ACC112 (cell line): ENCODE measurements around the gene DYNLRB1.

Experiments used
- H2AFZ ChIP-seq: fragments of 200-600 bp; sonication (generic); one replicate; pipeline ENCODE4 v1.6.0; 2017; ENCODE audit warnings: antibody characterized with exemption, low read length; ENCODE audit not compliant: unreplicated experiment
- H3K27ac ChIP-seq: fragments of 200-600 bp; sonication (generic); 2 replicates; pipeline ENCODE4 v1.5.1; 2014; ENCODE audit warnings: low read depth, mild to moderate bottlenecking, antibody characterized with exemption, low read length, moderate library complexity
- H3K27me3 ChIP-seq: fragments of 200-600 bp; sonication (generic); 2 replicates; pipeline ENCODE4 v1.6.1; 2014; ENCODE audit warnings: mild to moderate bottlenecking, antibody characterized with exemption, low read length, moderate library complexity, mixed read lengths; ENCODE audit not compliant: insufficient read depth
- H3K36me3 ChIP-seq: fragments of 200-600 bp; sonication (generic); 2 replicates; pipeline ENCODE4 v1.6.1; 2016; ENCODE audit warnings: mild to moderate bottlenecking, antibody characterized with exemption, low read length, moderate library complexity, mixed read lengths; ENCODE audit not compliant: insufficient read depth
- H3K4me1 ChIP-seq: fragments of 200-600 bp; sonication (generic); one replicate; pipeline ENCODE4 v1.6.1; 2016; ENCODE audit warnings: low read length, mixed read lengths; ENCODE audit not compliant: insufficient read depth, unreplicated experiment, control insufficient read depth
- H3K4me3 ChIP-seq: fragments of 200-600 bp; sonication (generic); 2 replicates; pipeline ENCODE4 v1.5.1; 2014; ENCODE audit warnings: mild to moderate bottlenecking, low read depth, low read length
- H3K79me2 ChIP-seq: fragments of 200-600 bp; sonication (generic); one replicate; pipeline ENCODE4 v1.6.0; 2016; ENCODE audit warnings: low read length; ENCODE audit not compliant: control insufficient read depth, unreplicated experiment, insufficient read depth

The DYNLRB1 gene

DNA sequence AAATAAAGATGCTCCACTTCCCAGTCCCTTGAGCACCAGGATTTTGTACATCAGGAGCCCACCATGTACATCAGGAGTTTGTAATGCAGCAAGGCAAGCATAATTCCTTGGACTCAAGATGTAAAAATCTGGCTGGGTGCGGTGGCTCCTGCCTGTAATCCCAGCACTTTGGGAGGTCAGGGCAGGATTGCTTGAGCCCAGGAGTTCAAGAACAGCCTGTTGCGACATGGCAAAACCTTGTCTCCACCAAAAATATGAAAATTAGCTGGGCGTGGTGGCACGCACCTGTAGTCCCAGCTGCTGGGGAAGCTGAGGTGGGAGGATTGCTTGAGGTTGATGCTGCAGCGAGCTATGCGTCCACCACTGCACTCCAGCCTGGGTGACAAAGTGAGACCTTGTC, 26.2 kb downstream of the DYNLRB1 start:
- peaks cover 7% of the 10 kb centered on the region; the same call in 1 of the 2 replicates for H3K36me3 ChIP-seq
- H3K27me3 ChIP-seq, result no peaks in the 10 kb centered on the region
- H3K4me3 ChIP-seq, result no peak overlapping the region
- no peak overlapping the region for H2AFZ ChIP-seq
- no peaks in the 10 kb centered on the region for H3K79me2 ChIP-seq
- no peaks in the 10 kb centered on the region for H3K4me1 ChIP-seq
- H3K27ac ChIP-seq, result no peak overlapping the region

DNA sequence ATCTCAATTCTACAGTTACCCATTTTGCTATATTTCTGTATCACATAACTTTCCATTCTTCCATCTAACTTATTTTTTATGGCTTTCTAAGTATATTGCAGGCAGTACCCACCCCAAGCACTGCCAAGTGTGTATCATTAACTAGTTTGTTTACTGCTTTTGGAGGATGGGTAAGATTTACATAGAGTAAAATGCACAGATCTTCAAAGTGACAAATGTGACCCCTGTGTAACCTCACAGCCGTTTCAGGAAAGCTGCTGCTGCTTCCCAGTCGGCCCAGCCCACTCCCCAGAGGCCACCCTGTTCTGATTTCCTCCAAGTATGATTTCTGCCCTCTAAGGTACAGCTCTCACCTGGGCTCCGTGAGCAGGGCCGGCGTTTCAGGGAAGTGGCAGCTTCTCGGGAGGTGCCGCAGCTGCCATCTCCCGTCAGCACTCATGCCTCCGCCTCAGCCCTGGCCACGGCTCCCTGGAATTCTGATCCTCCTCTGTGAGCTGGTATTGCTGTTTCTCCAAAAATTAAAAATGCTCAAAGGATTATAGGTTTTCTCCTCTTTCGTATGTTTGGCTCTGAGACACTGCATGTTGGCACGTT, 27.3 kb downstream of the DYNLRB1 start:
- H3K36me3 ChIP-seq, result peaks cover 7% of the 10 kb centered on the region; the same call in 1 of the 2 replicates

DNA sequence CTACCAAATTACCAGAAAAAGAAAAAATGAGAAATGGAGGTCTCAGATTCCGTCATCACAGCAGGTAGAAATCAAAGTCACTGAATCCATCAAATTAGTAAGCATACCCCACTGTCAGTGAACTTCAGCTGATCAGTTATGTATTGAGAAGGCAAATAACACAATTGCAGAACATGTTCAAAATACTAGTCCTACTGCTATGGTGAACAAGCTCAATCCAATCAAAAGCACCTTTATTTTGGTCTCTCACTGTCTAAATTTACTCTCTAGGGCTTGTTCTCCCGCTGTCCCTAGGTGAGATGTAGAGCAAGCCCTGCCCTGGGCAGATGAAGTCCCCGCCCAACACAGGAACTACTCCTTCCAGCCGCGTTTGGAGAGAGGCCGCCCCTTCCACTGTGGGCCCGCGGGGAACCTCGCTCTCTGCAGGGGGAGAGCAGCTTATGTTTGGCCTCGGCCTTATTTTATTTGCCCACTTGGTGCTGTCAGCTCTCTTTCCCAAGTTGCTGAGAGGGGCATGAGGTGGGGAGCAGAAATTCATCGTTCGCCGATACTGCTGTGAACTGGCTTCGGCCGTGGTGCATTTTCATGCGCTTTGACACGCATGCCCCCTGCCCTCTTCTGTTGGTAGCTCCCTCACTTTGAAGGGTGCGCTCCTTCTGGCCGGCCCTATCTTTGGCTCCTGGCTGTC, 28.0 kb downstream of the DYNLRB1 start:
- H3K4me1 ChIP-seq, result no peaks in the 10 kb centered on the region
- H2AFZ ChIP-seq, result no peak overlapping the region
- H3K36me3 ChIP-seq, result peaks cover 7% of the 10 kb centered on the region; the same call in 1 of the 2 replicates
- no peak overlapping the region for H3K4me3 ChIP-seq
- H3K27ac ChIP-seq, result no peak overlapping the region
- no peaks in the 10 kb centered on the region for H3K79me2 ChIP-seq
- H3K27me3 ChIP-seq, result no peaks in the 10 kb centered on the region

More for the DNA sequence above, 27.3 kb downstream of the DYNLRB1 start:
- H3K27me3 ChIP-seq, result no peaks in the 10 kb centered on the region
- no peak overlapping the region for H3K27ac ChIP-seq
- H3K4me3 ChIP-seq, result no peak overlapping the region
- H3K79me2 ChIP-seq, result no peaks in the 10 kb centered on the region
- H3K4me1 ChIP-seq, result no peaks in the 10 kb centered on the region
- no peak overlapping the region for H2AFZ ChIP-seq

DNA sequence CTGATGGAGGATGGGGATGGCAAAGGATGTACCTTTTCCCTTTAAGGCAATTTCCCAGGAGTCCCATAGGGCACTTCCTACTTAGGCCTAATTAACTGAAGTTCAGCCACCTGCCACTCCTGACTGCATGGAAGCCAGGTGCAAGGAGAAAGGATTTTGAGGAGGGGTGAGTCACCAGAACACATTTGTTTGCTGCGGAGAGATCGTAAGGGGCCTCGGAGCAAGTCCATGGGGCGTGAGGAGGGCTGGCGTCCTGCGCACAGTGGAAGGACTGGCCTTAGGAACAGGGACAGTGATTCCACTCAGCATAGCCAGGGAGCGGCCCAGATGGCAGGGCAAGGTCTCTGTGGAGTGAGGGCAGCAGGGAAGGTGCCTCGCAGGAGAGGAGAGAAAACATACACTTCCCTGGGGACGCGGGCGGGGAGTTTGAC, 30.5 kb downstream of the DYNLRB1 start:
- Histone ChIP-seq H2AFZ (no peak overlapping the region), H3K4me3 (no peak overlapping the region), H3K4me1 (no peaks in the 10 kb centered on the region), H3K27ac (no peak overlapping the region), H3K27me3 (no peaks in the 10 kb centered on the region), H3K79me2 (no peaks in the 10 kb centered on the region), H3K36me3 (no peaks in the 10 kb centered on the region)

DNA sequence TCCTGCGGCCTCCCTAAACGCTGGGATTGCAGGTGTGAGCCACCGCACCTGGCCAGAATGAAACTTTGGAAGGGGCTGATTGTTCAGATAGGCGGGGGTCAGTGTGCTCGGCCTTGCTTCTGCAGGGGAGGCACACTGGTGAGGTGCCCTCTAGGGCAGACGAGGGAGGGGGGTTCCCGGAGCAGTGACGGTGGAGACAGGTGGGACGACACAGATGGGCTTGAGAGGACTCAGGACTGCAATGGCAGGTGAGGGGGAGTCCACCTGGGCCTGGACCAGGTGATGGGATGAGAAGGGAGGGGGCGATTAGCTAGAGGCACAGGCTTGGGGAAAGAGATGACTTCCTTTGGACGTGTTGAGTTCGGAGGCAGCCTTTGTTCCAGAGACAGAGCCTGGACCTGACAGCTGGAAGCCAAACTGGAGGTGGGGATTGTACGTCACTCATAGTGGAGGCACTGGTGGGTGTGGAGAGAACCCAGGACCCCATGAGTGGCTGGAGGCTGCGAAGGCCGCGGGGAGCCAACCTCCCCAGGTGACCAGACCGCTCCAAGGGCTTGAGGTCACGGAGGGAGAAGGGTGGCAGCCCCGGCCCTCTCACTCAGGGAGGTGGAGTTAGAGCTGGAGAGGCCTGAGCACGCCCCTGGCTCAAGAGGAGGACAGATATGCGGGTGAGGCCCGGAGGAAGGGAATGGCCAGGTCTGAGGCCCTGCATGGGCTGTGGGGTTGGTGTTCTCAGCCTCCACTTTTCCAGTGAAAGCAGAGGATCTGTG, 31.8 kb downstream of the DYNLRB1 start:
- no peaks in the 10 kb centered on the region for H3K79me2 ChIP-seq
- no peaks in the 10 kb centered on the region for H3K4me1 ChIP-seq
- H3K27ac ChIP-seq, result no peak overlapping the region
- H3K27me3 ChIP-seq, result no peaks in the 10 kb centered on the region
- H3K4me3 ChIP-seq, result no peak overlapping the region
- H2AFZ ChIP-seq, result no peak overlapping the region
- H3K36me3 ChIP-seq, result no peaks in the 10 kb centered on the region

DNA sequence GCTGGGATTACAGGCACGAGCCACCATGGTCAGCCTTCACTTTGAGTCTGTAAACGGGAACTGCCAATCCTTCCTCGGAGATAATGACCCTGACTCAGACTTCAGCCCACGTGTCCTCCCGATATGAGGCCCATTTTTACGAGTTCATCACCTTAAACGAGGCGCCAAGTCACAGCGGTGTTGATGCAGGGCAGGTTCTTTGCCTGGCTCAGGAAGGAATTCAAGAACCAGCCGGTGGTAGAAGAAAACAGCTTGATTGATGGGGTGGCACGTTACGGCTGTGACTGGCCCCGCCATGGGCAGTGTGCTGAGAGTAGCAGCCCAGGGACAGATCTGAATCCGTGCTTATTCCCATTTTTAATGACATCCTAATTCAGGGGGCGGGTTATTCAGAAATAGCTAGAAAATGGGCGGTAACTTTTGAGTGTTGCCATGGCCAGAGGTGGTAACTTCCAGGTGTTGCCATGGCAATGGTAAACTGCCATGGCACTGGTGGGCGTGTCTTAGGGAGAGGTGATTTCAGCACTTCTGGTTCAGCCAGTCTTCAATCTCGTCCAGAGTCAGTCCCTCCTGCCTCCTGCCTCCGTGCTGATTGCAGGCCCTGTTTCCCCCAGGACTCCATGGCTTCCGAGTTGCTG, 33.2 kb downstream of the DYNLRB1 start:
- H2AFZ ChIP-seq, result no peak overlapping the region

DNA sequence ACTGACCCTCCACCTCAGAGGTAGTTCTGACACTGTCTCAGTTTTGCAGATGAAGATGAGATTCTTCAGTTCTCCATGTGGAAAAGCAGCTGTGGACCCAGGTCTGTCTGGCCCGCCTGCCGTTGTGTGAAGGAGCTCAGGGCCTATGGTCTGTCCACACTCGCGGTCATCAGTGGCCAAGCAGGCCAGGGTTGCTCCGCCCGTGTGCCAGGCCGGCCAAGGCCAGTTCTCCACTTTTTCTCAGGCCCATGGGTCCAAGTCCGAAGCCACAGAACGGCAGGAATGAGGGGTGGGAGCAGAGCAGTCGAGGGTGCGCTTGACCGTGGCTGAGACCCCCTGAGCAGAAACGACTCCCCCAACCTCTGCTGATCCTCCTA, 33.7 kb downstream of the DYNLRB1 start:
- Histone ChIP-seq H2AFZ (no peak overlapping the region), H3K36me3 (no peaks in the 10 kb centered on the region), H3K79me2 (no peaks in the 10 kb centered on the region), H3K27ac (no peak overlapping the region), H3K27me3 (no peaks in the 10 kb centered on the region), H3K4me3 (no peak overlapping the region), H3K4me1 (peaks cover 9% of the 10 kb centered on the region)

More for the DNA sequence above, 33.2 kb downstream of the DYNLRB1 start:
- Histone ChIP-seq H3K27me3 (no peaks in the 10 kb centered on the region), H3K79me2 (no peaks in the 10 kb centered on the region), H3K4me3 (no peak overlapping the region), H3K27ac (no peak overlapping the region), H3K4me1 (peaks cover 9% of the 10 kb centered on the region), H3K36me3 (no peaks in the 10 kb centered on the region)

DNA sequence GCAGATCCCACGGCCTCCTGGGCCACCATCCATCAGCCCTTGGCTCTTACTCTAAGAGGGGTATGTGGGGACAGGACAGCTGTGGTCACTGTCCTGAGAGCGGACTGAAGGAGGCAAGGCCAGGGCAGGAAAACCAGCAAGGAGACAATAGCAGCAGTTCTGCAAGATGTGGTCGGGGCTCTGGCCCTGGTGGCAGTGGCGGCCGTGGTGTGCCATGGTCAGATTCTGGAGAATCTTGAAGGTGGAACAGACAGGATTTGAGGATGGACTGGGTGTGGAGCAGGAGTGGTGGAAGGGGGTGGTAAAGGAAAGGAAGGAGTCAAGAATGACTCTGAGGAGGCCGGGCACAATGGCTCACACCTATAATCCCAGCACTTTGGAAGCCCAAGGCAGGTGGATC, 36.3 kb downstream of the DYNLRB1 start:
- Histone ChIP-seq H3K27ac (no peak overlapping the region), H3K4me3 (no peak overlapping the region), H2AFZ (no peak overlapping the region), H3K4me1 (peaks cover 9% of the 10 kb centered on the region), H3K36me3 (no peaks in the 10 kb centered on the region), H3K27me3 (no peaks in the 10 kb centered on the region), H3K79me2 (no peaks in the 10 kb centered on the region)

DNA sequence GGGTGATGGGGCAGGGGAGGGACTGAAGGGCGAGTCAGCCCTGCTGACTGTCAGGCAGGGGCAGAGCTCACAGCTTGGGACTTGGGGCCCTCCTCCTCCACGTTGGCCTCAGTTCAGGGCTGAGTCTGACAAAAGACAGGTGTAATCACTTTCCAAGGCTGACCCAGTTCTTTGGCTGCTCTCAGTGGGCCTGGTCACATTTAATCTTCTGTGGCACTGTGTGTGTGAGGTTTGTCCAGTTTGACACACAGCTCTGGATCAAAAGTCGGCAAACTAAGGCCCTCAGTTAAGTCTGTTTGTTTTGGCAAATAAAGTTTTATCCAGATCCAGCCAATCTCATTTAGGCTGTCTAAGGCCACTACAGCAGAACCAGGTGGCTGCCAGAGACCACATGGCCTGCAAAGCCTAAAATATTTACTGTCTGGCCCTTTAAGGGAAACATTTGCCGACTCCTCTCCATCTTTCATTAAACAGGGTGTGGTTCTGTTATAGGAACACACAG, 37.2 kb downstream of the DYNLRB1 start:
- Histone ChIP-seq H2AFZ (no peak overlapping the region), H3K27ac (no peak overlapping the region), H3K36me3 (no peaks in the 10 kb centered on the region), H3K27me3 (no peaks in the 10 kb centered on the region), H3K79me2 (no peaks in the 10 kb centered on the region), H3K4me3 (no peak overlapping the region), H3K4me1 (peaks cover 9% of the 10 kb centered on the region)

DNA sequence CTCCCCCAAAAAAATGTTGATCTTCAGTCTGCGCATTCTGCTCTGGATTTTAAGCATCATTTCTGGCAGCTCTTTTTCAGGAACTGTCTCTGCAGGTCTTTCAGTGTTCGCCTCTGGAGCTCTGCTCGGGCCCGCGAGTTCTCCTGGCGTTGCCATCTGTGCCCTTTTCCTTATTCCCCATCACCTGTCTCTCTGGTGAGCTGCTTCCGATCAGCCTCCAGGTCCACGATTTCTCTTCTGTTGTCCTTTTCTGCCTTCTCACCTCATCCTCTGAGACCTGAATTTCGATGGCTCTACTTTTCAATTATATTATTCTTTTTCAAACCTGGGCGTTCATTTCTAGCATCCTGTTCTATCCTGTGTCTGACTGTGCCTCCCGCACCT, 41.7 kb downstream of the DYNLRB1 start:
- peak overlapping the region; percentile 77 for H3K4me3 ChIP-seq
- no peaks in the 10 kb centered on the region for H3K36me3 ChIP-seq
- H2AFZ ChIP-seq, result peak overlapping the region; percentile 66
- H3K4me1 ChIP-seq, result peaks cover 9% of the 10 kb centered on the region
- no peaks in the 10 kb centered on the region for H3K27me3 ChIP-seq
- no peaks in the 10 kb centered on the region for H3K79me2 ChIP-seq
- H3K27ac ChIP-seq, result peak overlapping the region; percentile 18; the same call in 1 of the 2 replicates
